ENCODE measurements around the gene SNX32.

The SNX32 gene

GRCh38 chr11:65862941-65863888 is 29.5 kb downstream of the SNX32 start:
- no peak overlapping the region for H3K4me3 ChIP-seq (ENCODE audit: low read depth, low read length)
- peak; percentile 19 for DNase-seq (ENCODE audit: low read depth)
- no peak for TF ChIP-seq CTCF (conservative IDR thresholded peaks at IDR 0.05; ENCODE audit: low read depth, low read length)

- no peak for TF ChIP-seq CTCF (conservative IDR thresholded peaks at IDR 0.05; ENCODE audit: low read depth, low read length)
- no peak overlapping the region for H3K4me3 ChIP-seq (ENCODE audit: low read depth, low read length)
- DNase-seq (ENCODE audit: low read depth): peak; percentile 4
Observed at GRCh38 chr11:65863889-65864705, 30.3 kb downstream of the SNX32 start.

GRCh38 chr11:65864706-65865471 is 31.1 kb downstream of the SNX32 start:
- TF ChIP-seq CTCF (conservative IDR thresholded peaks at IDR 0.05; ENCODE audit: low read depth, low read length): no peak
- H3K4me3 ChIP-seq (ENCODE audit: low read depth, low read length): no peak overlapping the region

GRCh38 chr11:65865550-65866172 is 31.9 kb downstream of the SNX32 start:
- TF ChIP-seq CTCF (conservative IDR thresholded peaks at IDR 0.05; ENCODE audit: low read depth, low read length): no peak
- H3K4me3 ChIP-seq (ENCODE audit: low read depth, low read length): no peak overlapping the region
- DNase-seq (ENCODE audit: low read depth): peak; percentile 5

More at GRCh38 chr11:65864706-65865471, 31.1 kb downstream of the SNX32 start:
- DNase-seq (ENCODE audit: low read depth): no peak

- DNase-seq (ENCODE audit: low read depth): no peak
- TF ChIP-seq CTCF (conservative IDR thresholded peaks at IDR 0.05; ENCODE audit: low read depth, low read length): no peak
- no peak overlapping the region for H3K4me3 ChIP-seq (ENCODE audit: low read depth, low read length)
Observed at GRCh38 chr11:65866509-65867283, 32.9 kb downstream of the SNX32 start.

Data from choroid plexus epithelial cell (primary cell).